SU-DHL-6 (cell line): ENCODE results near the gene TMEM25.

ENCODE experiments used
- H2AFZ ChIP-seq: fragments of 200-600 bp; sonication (generic); 2 replicates; pipeline ENCODE4 v1.6.1; 2014; ENCODE audit warnings: low read depth, mild to moderate bottlenecking, moderate library complexity, mixed read lengths, antibody characterized with exemption, low read length; ENCODE audit not compliant: severe bottlenecking
- H3F3A ChIP-seq: fragments of 200-600 bp; shearing (Covaris generic); 2 replicates; pipeline ENCODE4 v1.6.0; 2016; ENCODE audit warnings: antibody characterized with exemption, mild to moderate bottlenecking; ENCODE audit not compliant: insufficient read depth
- H3K27ac ChIP-seq: fragments of 200-600 bp; sonication (generic); 2 replicates; pipeline ENCODE4 v1.5.1; 2016; ENCODE audit warnings: low read depth, mild to moderate bottlenecking, low read length, moderate library complexity, mixed read lengths
- H3K27me3 ChIP-seq: fragments of 200-600 bp; sonication (generic), shearing (Covaris generic); 2 replicates; pipeline ENCODE4 v1.6.0; 2014; ENCODE audit warnings: mild to moderate bottlenecking, low read length
- H3K36me3 ChIP-seq: fragments of 200-600 bp; sonication (generic); 2 replicates; pipeline ENCODE4 v1.6.1; 2014; ENCODE audit warnings: mild to moderate bottlenecking, low read length, mixed read lengths
- H3K4me2 ChIP-seq: fragments of 300-600, 200-600 bp; shearing (Covaris generic), sonication (generic); 2 replicates; pipeline ENCODE4 v1.6.0; 2014; ENCODE audit warnings: low read length, low read depth, mild to moderate bottlenecking; ENCODE audit not compliant: poor library complexity, severe bottlenecking
- H3K4me3 ChIP-seq: fragments of 200-600 bp; sonication (generic); 2 replicates; pipeline ENCODE4 v1.5.1; 2014; ENCODE audit warnings: antibody characterized with exemption, low read length, mild to moderate bottlenecking, mixed read lengths; ENCODE audit not compliant: insufficient read depth, poor library complexity, severe bottlenecking
- H3K79me2 ChIP-seq: fragments of 200-600 bp; sonication (generic); 2 replicates; pipeline ENCODE4 v1.6.1; 2014; ENCODE audit warnings: mild to moderate bottlenecking, low read length, moderate library complexity; ENCODE audit not compliant: insufficient read depth
- H3K9ac ChIP-seq: fragments of 200-600 bp; sonication (generic); 2 replicates; pipeline ENCODE4 v1.7.0; 2014; ENCODE audit warnings: mild to moderate bottlenecking, low read length
- H3K9me2 ChIP-seq: fragments of 200-600 bp; sonication (generic); replicated peaks from 2 replicates; pipeline ENCODE4 v1.6.1; 2014; ENCODE audit warnings: low read length; ENCODE audit not compliant: insufficient read depth
- H3K9me3 ChIP-seq: fragments of 200-600 bp; sonication (generic); 2 replicates; pipeline ENCODE4 v1.6.1; 2014; ENCODE audit warnings: low read length, mixed read lengths; ENCODE audit not compliant: insufficient read depth
- H4K20me1 ChIP-seq: fragments of 200-600 bp; sonication (generic); 2 replicates; pipeline ENCODE4 v1.6.1; 2014; ENCODE audit warnings: low read depth, mild to moderate bottlenecking, antibody characterized with exemption, low read length, moderate library complexity, mixed read lengths
- CTCF ChIP-seq: fragments of 200-600 bp; sonication (generic); IDR thresholded peaks from one replicate; pipeline ENCODE4 v1.5.1; 2017; ENCODE audit warnings: antibody characterized with exemption, mild to moderate bottlenecking, low read length, moderate library complexity; ENCODE audit not compliant: insufficient read depth, poor library complexity, severe bottlenecking
- EZH2phosphoT487 ChIP-seq: fragments of 200-600 bp; sonication (generic), shearing (Covaris generic); conservative IDR thresholded peaks from 2 replicates; pipeline ENCODE4 v1.6.1; 2018; ENCODE audit warnings: mild to moderate bottlenecking, antibody characterized with exemption, low read length, moderate library complexity, mixed read lengths

The TMEM25 gene

DNA sequence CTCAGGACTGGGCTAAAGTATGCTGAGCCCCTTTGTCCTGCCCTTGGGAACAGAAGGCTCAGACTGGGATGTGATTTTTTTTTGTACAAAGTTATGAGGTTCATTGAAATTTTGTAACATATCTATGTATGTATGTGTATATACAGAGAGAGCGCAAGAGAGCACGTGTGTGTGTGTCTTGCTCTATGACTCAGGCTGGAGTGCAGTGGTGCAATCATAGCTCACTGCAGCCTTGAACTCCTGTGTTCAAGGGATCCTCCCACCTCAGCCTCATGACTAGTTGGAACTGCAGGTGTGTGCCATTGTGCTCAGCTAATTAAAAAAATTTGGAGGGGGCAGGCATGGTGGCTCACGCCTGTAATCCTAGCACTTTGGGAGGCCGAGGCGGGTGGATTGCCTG lies 5.7 kb downstream of the TMEM25 start:
- Histone ChIP-seq H3K4me3 (no peak overlapping the region), H3K27me3 (no peaks in the 10 kb centered on the region), H4K20me1 (no peaks in the 10 kb centered on the region), H3K9me2 (no peaks in the 10 kb centered on the region), H3K4me2 (no peak overlapping the region), H3F3A (no peaks in the 10 kb centered on the region), H2AFZ (no peak overlapping the region), H3K79me2 (no peaks in the 10 kb centered on the region), H3K9ac (no peak overlapping the region), H3K9me3 (no peaks in the 10 kb centered on the region), H3K36me3 (no peaks in the 10 kb centered on the region), H3K27ac (no peak overlapping the region)
- TF ChIP-seq CTCF, result no peak
- TF ChIP-seq EZH2phosphoT487, result no peak

GRCh38 chr11:118537409-118537980 lies 6.5 kb downstream of the TMEM25 start:
- H2AFZ ChIP-seq, result no peak overlapping the region
- H3F3A ChIP-seq, result no peaks in the 10 kb centered on the region
- H4K20me1 ChIP-seq, result no peaks in the 10 kb centered on the region
- no peak for TF ChIP-seq EZH2phosphoT487
- H3K27ac ChIP-seq, result no peak overlapping the region
- no peaks in the 10 kb centered on the region for H3K9me3 ChIP-seq
- H3K27me3 ChIP-seq, result no peaks in the 10 kb centered on the region
- no peak overlapping the region for H3K9ac ChIP-seq
- H3K79me2 ChIP-seq, result no peaks in the 10 kb centered on the region
- H3K4me2 ChIP-seq, result no peak overlapping the region
- no peak overlapping the region for H3K4me3 ChIP-seq
- no peaks in the 10 kb centered on the region for H3K36me3 ChIP-seq
- no peaks in the 10 kb centered on the region for H3K9me2 ChIP-seq

DNA sequence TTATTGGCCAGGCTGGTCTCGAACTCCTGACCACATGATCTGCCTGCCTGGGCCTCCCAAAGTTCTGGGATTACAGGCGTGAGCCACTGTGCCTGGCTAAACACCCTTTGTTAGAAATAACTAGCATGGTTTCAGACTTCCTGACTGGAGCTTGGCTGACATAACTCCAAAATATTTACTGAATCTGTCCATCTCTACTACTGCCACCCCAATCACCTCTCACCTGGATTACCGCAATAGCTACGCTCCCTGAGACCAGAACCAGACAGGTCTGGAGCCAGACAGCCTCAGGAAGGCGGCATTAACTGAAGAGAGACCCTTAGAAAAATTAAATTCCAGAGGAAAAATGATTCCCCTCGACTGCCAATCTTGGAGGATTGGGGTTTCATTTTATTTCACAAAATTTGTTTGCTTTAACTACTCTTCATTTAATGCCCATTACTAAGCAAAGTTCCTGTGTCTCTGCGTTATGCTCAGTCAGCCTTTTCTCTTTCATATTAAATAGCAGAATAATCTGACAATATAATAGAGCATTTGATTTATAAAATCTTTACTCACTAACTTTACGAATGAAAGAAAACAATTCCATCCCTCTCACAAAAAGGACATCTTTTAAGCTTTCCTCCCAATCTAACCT lies 13.1 kb downstream of the TMEM25 start:
- Histone ChIP-seq H3K9me3 (no peaks in the 10 kb centered on the region), H3K9me2 (no peaks in the 10 kb centered on the region), H3K9ac (no peak overlapping the region), H3K27me3 (no peaks in the 10 kb centered on the region), H3K27ac (no peak overlapping the region), H3K79me2 (no peaks in the 10 kb centered on the region), H3K4me2 (no peak overlapping the region), H3F3A (no peaks in the 10 kb centered on the region), H4K20me1 (no peaks in the 10 kb centered on the region), H2AFZ (no peak overlapping the region), H3K36me3 (no peaks in the 10 kb centered on the region), H3K4me3 (no peak overlapping the region)
- TF ChIP-seq EZH2phosphoT487 (no peak), CTCF (no peak)

DNA sequence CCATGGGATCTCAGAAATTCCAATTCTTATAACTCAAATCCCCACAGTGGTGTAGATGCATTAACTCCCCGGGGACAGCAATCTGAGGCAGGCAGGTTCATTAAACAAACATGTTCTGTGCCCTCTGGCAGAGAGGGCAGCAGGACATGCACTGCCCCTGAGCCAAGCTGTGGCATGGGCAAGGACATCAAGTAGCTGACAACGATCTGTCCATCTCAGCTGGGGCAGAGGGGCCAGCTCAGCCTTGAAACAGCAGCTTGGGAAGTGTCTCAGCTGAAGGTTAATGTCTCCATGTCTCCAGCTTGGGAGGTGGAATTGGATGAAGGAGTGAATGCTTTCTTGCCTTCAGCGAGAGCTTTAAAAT lies 13.6 kb downstream of the TMEM25 start:
- H3K36me3 ChIP-seq, result no peaks in the 10 kb centered on the region
- no peaks in the 10 kb centered on the region for H3K9me3 ChIP-seq
- H4K20me1 ChIP-seq, result no peaks in the 10 kb centered on the region
- no peak overlapping the region for H3K9ac ChIP-seq
- no peaks in the 10 kb centered on the region for H3F3A ChIP-seq
- no peak overlapping the region for H3K27ac ChIP-seq
- no peak overlapping the region for H3K4me3 ChIP-seq
- no peaks in the 10 kb centered on the region for H3K27me3 ChIP-seq
- no peak for TF ChIP-seq CTCF
- TF ChIP-seq EZH2phosphoT487, result no peak
- H3K79me2 ChIP-seq, result no peaks in the 10 kb centered on the region
- H2AFZ ChIP-seq, result no peak overlapping the region
- H3K4me2 ChIP-seq, result no peak overlapping the region
- no peaks in the 10 kb centered on the region for H3K9me2 ChIP-seq
